Stimulated activated naive CD8-positive, alpha-beta T cell treated with anti-CD3 and anti-CD28 coated beads, Interleukin-15, Interleukin-2, amounts not matched to agents 100 U/mL and 50 U/mL, for 24 hours (primary cell): ENCODE data around the gene PCDHGA6.
"Not testable (repeated sequence)": the region's sequence is repeated elsewhere in the genome, so short reads cannot be mapped to it uniquely, and the experiment has no call there.

Experiments
- ATAC-seq: fragments of 150-1000 bp; cut with Tn5 transposase; one replicate; pipeline ENCODE4 v1.10.0; 2021
- DNase-seq: peaks from one replicate; pipeline ENCODE4 v3.0.0; 2021

The PCDHGA6 gene

GRCh38 chr5:141392429-141393198, 18.9 kb downstream of the PCDHGA6 start, which contains the start of gene PCDHGA8:
Gene PCDHGA8 (plus strand): TSS chr5:141392633. CDS start chr5:141392814, 181 bp downstream.
- no peak for ATAC-seq
- DNase-seq = no peak

GRCh38 chr5:141393267-141393666, 19.6 kb downstream of the PCDHGA6 start:
- ATAC-seq = no peak
- no peak for DNase-seq

DNA sequence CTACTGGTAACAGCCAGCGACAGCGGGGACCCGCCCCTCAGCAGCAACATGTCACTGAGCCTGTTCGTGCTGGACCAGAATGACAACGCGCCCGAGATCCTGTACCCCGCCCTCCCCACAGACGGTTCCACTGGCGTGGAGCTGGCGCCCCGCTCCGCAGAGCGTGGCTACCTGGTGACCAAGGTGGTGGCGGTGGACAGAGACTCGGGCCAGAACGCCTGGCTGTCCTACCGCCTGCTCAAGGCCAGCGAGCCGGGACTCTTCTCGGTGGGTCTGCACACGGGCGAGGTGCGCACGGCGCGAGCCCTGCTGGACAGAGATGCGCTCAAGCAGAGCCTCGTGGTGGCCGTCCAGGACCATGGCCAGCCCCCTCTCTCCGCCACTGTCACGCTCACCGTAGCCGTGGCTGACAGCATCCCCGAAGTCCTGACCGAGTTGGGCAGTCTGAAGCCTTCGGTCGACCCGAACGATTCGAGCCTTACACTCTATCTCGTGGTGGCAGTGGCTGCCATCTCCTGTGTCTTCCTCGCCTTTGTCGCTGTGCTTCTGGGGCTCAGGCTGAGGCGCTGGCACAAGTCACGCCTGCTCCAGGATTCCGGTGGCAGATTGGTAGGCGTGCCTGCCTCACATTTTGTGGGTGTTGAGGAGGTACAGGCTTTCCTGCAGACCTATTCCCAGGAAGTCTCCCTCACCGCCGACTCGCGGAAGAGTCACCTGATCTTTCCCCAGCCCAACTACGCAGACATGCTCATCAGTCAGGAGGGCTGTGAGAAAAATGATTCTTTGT, 20.9 kb downstream of the PCDHGA6 start:
- DNase-seq, ATAC-seq: not testable (repeated sequence)

- ATAC-seq = not testable (repeated sequence)
- DNase-seq = peak; percentile 43
Observed at GRCh38 chr5:141397756-141398551, 24.3 kb downstream of the PCDHGA6 start, which contains the start of gene PCDHGB5. Gene PCDHGB5 (plus strand): TSS chr5:141397947. CDS start chr5:141398128, 181 bp downstream.

GRCh38 chr5:141398608-141399007, 24.9 kb downstream of the PCDHGA6 start:
- ATAC-seq (no peak), DNase-seq (no peak)

DNA sequence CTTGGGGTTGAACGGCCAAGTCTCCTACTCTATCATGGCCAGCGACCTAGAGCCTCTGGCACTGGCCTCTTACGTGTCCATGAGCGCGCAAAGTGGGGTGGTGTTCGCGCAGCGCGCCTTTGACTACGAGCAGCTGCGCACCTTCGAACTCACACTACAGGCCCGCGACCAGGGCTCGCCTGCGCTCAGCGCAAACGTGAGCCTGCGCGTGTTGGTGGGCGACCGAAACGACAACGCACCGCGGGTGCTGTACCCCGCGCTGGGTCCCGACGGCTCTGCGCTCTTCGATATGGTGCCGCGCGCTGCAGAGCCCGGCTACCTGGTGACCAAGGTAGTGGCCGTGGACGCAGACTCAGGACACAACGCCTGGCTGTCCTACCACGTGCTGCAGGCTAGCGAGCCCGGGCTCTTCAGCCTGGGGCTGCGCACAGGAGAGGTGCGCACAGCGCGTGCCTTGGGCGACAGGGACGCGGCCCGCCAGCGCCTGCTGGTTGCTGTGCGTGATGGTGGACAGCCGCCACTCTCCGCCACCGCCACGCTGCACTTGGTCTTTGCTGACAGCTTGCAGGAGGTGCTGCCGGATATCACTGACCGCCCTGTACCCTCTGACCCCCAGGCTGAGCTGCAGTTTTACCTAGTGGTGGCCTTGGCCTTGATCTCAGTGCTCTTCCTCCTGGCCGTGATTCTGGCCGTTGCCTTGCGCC, 26.0 kb downstream of the PCDHGA6 start:
- DNase-seq (no peak), ATAC-seq (no peak)

DNA sequence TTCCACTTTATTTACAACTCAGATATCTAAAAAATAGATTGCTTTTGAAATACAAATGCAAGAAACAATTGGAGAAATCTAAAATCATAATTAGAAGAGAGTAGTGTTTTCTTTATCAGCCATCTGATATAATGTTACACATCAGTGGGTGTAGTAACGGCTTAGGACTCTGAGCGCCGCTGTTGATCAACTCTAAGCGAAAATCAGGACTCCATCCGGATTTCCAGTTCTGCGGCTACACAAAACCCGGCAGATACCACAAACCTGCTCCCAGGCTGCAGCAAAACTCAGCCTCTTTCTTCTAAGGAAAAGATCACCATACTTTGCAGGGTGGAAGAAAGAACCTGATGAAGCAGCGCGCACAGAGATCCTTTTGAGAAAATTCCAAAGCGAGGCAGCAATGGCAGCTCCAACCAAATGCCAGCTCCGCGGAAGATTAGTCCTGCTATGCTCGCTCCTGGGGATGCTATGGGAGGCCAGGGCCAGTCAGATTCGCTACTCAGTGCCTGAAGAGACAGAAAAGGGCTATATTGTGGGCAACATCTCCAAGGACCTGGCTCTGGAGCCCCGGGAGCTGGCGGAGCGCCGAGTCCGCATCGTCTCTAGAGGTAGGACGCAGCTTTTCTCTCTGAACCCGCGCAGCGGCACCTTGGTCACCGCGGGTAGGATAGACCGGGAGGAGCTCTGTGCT, 29.0 kb downstream of the PCDHGA6 start, which contains the start of gene PCDHGA9:
Gene PCDHGA9, plus strand, starts transcription at position 226 of the 691 bp plus-strand sequence. Its CDS starts 175 bp downstream, at position 401.
- no peak for ATAC-seq
- DNase-seq = no peak

DNA sequence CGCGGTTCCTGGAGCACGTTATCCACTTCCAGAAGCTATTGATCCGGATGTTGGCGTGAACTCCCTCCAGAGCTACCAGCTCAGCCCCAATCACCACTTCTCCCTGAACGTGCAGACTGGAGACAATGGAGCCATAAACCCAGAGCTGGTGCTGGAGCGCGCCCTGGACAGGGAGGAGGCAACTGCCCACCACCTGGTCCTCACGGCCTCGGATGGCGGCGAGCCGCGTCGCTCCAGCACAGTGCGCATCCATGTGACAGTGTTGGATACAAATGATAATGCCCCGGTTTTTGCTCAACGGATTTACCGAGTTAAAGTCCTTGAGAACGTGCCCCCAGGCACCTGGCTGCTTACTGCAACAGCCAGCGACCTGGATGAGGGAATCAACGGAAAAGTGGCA, 29.7 kb downstream of the PCDHGA6 start:
- DNase-seq (no peak), ATAC-seq (no peak)

GRCh38 chr5:141407790-141408505, 34.3 kb downstream of the PCDHGA6 start, which contains the start of gene PCDHGB6:
Gene PCDHGB6 (plus strand): TSS chr5:141408021. CDS start chr5:141408203, 182 bp downstream.
- DNase-seq = peak; percentile 51
- ATAC-seq = peak; percentile 40

DNA sequence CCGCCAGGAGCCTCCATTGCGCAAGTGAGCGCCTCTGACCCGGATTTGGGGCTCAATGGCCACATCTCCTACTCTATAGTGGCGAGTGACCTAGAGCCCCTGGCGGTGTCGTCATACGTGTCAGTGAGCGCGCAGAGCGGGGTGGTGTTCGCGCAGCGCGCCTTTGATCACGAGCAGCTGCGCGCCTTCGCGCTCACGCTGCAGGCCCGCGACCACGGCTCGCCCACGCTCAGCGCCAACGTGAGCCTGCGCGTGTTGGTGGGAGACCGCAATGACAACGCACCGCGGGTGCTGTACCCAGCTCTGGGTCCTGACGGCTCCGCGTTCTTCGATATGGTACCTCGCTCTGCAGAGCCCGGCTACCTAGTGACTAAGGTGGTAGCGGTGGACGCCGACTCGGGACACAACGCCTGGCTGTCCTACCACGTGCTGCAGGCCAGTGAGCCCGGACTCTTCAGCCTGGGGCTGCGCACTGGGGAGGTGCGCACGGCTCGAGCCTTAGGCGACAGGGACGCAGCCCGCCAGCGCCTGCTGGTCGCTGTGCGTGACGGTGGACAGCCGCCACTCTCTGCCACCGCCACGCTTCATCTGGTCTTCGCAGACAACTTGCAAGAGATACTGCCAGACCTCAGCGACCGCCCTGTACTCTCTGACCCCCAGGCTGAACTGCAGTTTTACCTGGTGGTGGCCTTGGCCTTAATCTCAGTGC, 36.1 kb downstream of the PCDHGA6 start:
- ATAC-seq = no peak
- no peak for DNase-seq

- DNase-seq (no peak), ATAC-seq (no peak)
Observed at GRCh38 chr5:141411575-141411974, 37.9 kb downstream of the PCDHGA6 start.

- DNase-seq = peak; percentile 47
Observed at GRCh38 chr5:141412854-141413539, 39.3 kb downstream of the PCDHGA6 start, which contains the start of gene PCDHGA10. Gene PCDHGA10 (plus strand): TSS chr5:141412987. CDS start chr5:141413176, 189 bp downstream.

GRCh38 chr5:141413540-141414069, 39.9 kb downstream of the PCDHGA6 start:
- no peak for DNase-seq
- ATAC-seq = no peak

More at GRCh38 chr5:141412854-141413539, 39.3 kb downstream of the PCDHGA6 start, which contains the start of gene PCDHGA10:
- ATAC-seq = peak; percentile 64

GRCh38 chr5:141414548-141415274, 41.0 kb downstream of the PCDHGA6 start:
- ATAC-seq, DNase-seq: not testable (repeated sequence)

DNA sequence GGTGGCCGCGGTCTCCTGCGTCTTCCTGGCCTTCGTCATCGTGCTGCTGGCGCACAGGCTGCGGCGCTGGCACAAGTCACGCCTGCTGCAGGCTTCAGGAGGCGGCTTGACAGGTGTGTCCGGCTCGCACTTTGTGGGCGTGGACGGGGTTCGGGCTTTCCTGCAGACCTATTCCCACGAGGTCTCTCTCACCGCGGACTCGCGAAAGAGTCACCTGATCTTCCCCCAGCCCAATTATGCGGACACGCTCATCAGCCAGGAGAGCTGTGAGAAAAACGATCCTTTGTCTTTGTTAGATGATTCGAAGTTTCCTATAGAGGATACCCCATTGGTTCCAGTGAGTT, 41.6 kb downstream of the PCDHGA6 start:
- not testable (repeated sequence) for ATAC-seq, DNase-seq

- DNase-seq = peak; percentile 65
Observed at GRCh38 chr5:141417494-141418172, 43.9 kb downstream of the PCDHGA6 start, which contains the start of gene PCDHGB7. Gene PCDHGB7 (plus strand): TSS chr5:141417677. CDS start chr5:141417860, 183 bp downstream.

More at GRCh38 chr5:141417494-141418172, 43.9 kb downstream of the PCDHGA6 start, which contains the start of gene PCDHGB7:
- peak; percentile 72 for ATAC-seq
